Trophoblast cell (in vitro differentiated cells and primary cell): ENCODE data around the gene CDK15. TPM values are rescaled to one million over a fixed set of nuclear protein-coding genes. Genes with fewer than 3 reads are reported as not detected.

Experiments
- DNase-seq, 2 donors: peaks; one replicate each; pipeline ENCODE4 v3.0.0-alpha.2; 2016
- H2AFZ ChIP-seq: 2 replicates; pipeline ENCODE4 v1.6.1; 2013; ENCODE audit warnings: low read length, moderate library complexity, mild to moderate bottlenecking; ENCODE audit not compliant: insufficient read depth, poor library complexity
- H2AK5ac ChIP-seq: 2 replicates; pipeline ENCODE4 v1.6.1; 2013; ENCODE audit warnings: mild to moderate bottlenecking, low read length
- H2BK120ac ChIP-seq: 2 replicates; pipeline ENCODE4 v1.6.1; 2013; ENCODE audit warnings: low read length, mild to moderate bottlenecking, moderate library complexity; ENCODE audit not compliant: insufficient read depth, poor library complexity
- H2BK12ac ChIP-seq: 2 replicates; pipeline ENCODE4 v1.6.1; 2013; ENCODE audit warnings: mild to moderate bottlenecking, low read length, moderate library complexity
- H2BK5ac ChIP-seq: 2 replicates; pipeline ENCODE4 v1.6.1; 2013; ENCODE audit warnings: low read length, low read depth, moderate library complexity, mild to moderate bottlenecking; ENCODE audit not compliant: poor library complexity
- H3K14ac ChIP-seq: 2 replicates; pipeline ENCODE4 v1.6.1; 2013; ENCODE audit warnings: mild to moderate bottlenecking, low read length
- H3K18ac ChIP-seq: 2 replicates; pipeline ENCODE4 v1.6.1; 2013; ENCODE audit warnings: mild to moderate bottlenecking, low read length
- H3K23ac ChIP-seq: 2 replicates; pipeline ENCODE4 v1.6.1; 2013; ENCODE audit warnings: low read length
- H3K27ac ChIP-seq: 2 replicates; pipeline ENCODE4 v1.5.1; 2013; ENCODE audit warnings: low read depth, mild to moderate bottlenecking, inconsistent platforms, low read length, moderate library complexity
- H3K27me3 ChIP-seq: 2 replicates; pipeline ENCODE4 v1.6.1; 2013; ENCODE audit warnings: inconsistent platforms, mild to moderate bottlenecking, low read length, moderate library complexity; ENCODE audit not compliant: insufficient read depth
- H3K36me3 ChIP-seq, 2 experiments: 1 replicate in 1 of 2; 2 replicates in 1 of 2; pipeline ENCODE4 v1.6.1; 2013; ENCODE audit warnings: low read length in 2 of 2, mild to moderate bottlenecking in 2 of 2, moderate library complexity in 1 of 2; ENCODE audit not compliant: insufficient read depth in 2 of 2, control insufficient read depth in 1 of 2
- H3K4ac ChIP-seq: 2 replicates; pipeline ENCODE4 v1.6.1; 2013; ENCODE audit warnings: low read depth, mild to moderate bottlenecking, low read length, moderate library complexity
- H3K4me1 ChIP-seq, 2 experiments: 1 replicate in 1 of 2; 2 replicates in 1 of 2; pipeline ENCODE4 v1.6.1; 2013; ENCODE audit warnings: low read length in 2 of 2, mild to moderate bottlenecking in 2 of 2, moderate library complexity in 1 of 2; ENCODE audit not compliant: insufficient read depth in 2 of 2, control insufficient read depth in 1 of 2
- H3K4me2 ChIP-seq: 2 replicates; pipeline ENCODE4 v1.6.1; 2013; ENCODE audit warnings: inconsistent platforms, mild to moderate bottlenecking, low read length, moderate library complexity
- H3K4me3 ChIP-seq: 2 replicates; pipeline ENCODE4 v1.5.1; 2013; ENCODE audit warnings: mild to moderate bottlenecking, low read depth, low read length, inconsistent platforms
- H3K79me1 ChIP-seq: one replicate; pipeline ENCODE4 v1.6.1; 2013; ENCODE audit warnings: low read length
- H3K79me2 ChIP-seq: 2 replicates; pipeline ENCODE4 v1.6.1; 2013; ENCODE audit warnings: low read length, mild to moderate bottlenecking; ENCODE audit not compliant: control insufficient read depth, insufficient read depth, poor library complexity
- H3K9ac ChIP-seq: 2 replicates; pipeline ENCODE4 v1.6.1; 2013; ENCODE audit warnings: mild to moderate bottlenecking, low read length
- H3K9me3 ChIP-seq: 2 replicates; pipeline ENCODE4 v1.6.1; 2013; ENCODE audit warnings: low read depth, mild to moderate bottlenecking, control low read depth, inconsistent platforms, low read length; ENCODE audit not compliant: insufficient read depth
- H4K12ac ChIP-seq: 2 replicates; pipeline ENCODE4 v1.6.1; 2013; ENCODE audit warnings: low read depth, mild to moderate bottlenecking, low read length, moderate library complexity
- H4K8ac ChIP-seq: 2 replicates; pipeline ENCODE4 v1.6.1; 2013; ENCODE audit warnings: low read depth, mild to moderate bottlenecking, low read length, moderate library complexity
- H4K91ac ChIP-seq: one replicate; pipeline ENCODE4 v1.6.1; 2013; ENCODE audit warnings: low read depth, mild to moderate bottlenecking, low read length, moderate library complexity
- WGBS: extraction: QIAGEN DNeasy Blood & Tissue Kit; methylation state at CpG from one replicate; pipeline ENCODE4 v1.1.7; 2013; ENCODE audit warnings: missing lambda C conversion rate; ENCODE audit not compliant: insufficient read length, insufficient coverage; ENCODE audit errors: extremely low coverage; 5-methylcytosine and 5-hydroxymethylcytosine counted together
- polyA plus RNA-seq: library from polyadenylated mRNA; stranded (reverse); fragments of 200-250 nt; gene quantifications from 2 replicates; pipeline ENCODE4 v1.2.3, GENCODE V29; 2013

The CDK15 gene
- polyA plus RNA-seq: 0.01 and 0.03 TPM in 2 replicates

DNA sequence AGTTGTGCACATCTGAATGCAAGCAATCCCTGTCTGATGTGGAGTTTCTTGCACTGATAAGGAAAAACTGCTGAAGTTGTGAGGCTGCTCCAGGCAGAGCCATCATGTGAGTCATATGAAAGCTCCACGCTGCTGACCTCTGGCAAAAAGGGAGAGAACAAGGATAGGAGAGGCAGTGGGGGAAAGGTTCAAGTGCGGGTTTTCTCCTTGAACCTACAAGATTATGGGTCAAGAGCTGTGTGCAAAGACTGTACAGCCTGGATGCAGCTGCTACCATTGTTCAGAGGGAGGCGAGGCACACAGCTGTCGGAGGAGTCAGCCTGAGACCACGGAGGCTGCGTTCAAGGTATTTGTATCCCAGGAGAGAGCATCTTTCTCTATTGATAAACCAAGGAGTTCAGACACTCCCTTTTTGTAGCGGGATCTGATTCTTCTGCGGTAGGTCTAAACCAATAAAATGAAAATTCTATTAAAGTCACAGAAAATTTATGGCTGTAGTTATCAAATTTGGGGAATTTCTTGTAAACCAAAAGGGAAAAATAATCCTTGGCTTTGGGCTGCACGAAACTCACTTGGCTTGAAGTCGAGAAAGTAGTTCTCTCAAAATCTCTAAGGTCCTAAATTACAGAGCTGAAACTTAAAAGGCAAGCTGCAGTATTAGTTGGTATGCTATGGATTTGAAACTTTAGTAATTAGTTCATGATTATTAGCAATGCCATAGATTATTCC lies at the start of gene CDK15:
Gene CDK15 (plus strand): TSS at position 96 of the 729 bp plus-strand sequence. CDS start 128 bp downstream, at position 224.
- Histone ChIP-seq H3K18ac (no peak within 1 kb of the TSS), H2BK12ac (no peak within 1 kb of the TSS), H4K12ac (no peak within 1 kb of the TSS), H2BK120ac (no peak within 1 kb of the TSS), H3K36me3 (no peaks in the 10 kb centered on the region), H2AFZ (no peak within 1 kb of the TSS), H3K4me2 (no peak within 1 kb of the TSS), H3K79me1 (no peaks in the 10 kb centered on the region), H3K4me1 (peaks cover 6 to 14% of the 10 kb centered on the region in 2 experiments), H4K8ac (no peak within 1 kb of the TSS), H3K27ac (no peak within 1 kb of the TSS), H2AK5ac (no peak within 1 kb of the TSS), H3K27me3 (no peaks in the 10 kb centered on the region), H3K4me3 (no peak within 1 kb of the TSS), H3K9ac (no peak within 1 kb of the TSS), H3K9me3 (no peaks in the 10 kb centered on the region), H2BK5ac (no peak within 1 kb of the TSS), H3K23ac (no peak within 1 kb of the TSS), H3K14ac (no peak within 1 kb of the TSS), H3K79me2 (no peaks in the 10 kb centered on the region), H4K91ac (no peak within 1 kb of the TSS), H3K4ac (no peak within 1 kb of the TSS)
- no CpG with 5 or more reads among the region's 10 CpGs for WGBS
- peak in 1 of 2 donors; percentile 48 for DNase-seq

DNA sequence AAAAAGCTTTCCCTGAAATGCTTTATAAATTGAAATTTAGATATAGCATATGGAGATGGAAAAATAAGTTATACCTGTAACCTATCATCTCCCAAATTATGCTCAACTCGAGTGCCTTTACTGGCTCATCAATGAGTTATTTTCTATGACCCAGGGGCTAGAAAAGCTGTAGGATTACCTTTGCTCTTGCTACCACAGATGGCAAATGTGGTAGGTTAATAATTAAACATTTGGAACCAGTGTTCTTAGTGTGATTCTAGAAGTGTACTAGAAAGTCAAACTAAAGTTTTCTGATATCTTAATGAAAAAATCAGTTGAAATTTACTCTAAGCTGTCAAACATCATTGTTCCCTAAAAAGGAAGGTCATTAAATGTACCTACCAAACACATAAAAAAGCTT lies 48.1 kb upstream of the CDK15 start:
- H3K9me3 ChIP-seq: no peaks in the 10 kb centered on the region
- no peak overlapping the region for H2BK120ac ChIP-seq
- H3K18ac ChIP-seq: no peak overlapping the region
- no peak overlapping the region for H4K12ac ChIP-seq
- H3K36me3 ChIP-seq: peaks cover 16 to 25% of the 10 kb centered on the region in 2 experiments
- H3K9ac ChIP-seq: no peak overlapping the region
- no CpG with 5 or more reads among the region's 1 CpG for WGBS
- H3K4me2 ChIP-seq: no peak overlapping the region
- no peaks in the 10 kb centered on the region for H3K27me3 ChIP-seq
- H2BK12ac ChIP-seq: no peak overlapping the region
- H3K14ac ChIP-seq: no peak overlapping the region
- no peak overlapping the region for H2BK5ac ChIP-seq
- no peaks in the 10 kb centered on the region for H3K79me1 ChIP-seq
- no peak overlapping the region for H3K27ac ChIP-seq
- no peak overlapping the region for H3K4ac ChIP-seq
- H3K79me2 ChIP-seq: no peaks in the 10 kb centered on the region
- peaks cover 0 to 4% of the 10 kb centered on the region in 2 experiments for H3K4me1 ChIP-seq
- H2AK5ac ChIP-seq: no peak overlapping the region
- no peak overlapping the region for H3K23ac ChIP-seq
- H4K91ac ChIP-seq: no peak overlapping the region
- H2AFZ ChIP-seq: no peak overlapping the region
- H3K4me3 ChIP-seq: no peak overlapping the region
- no peak overlapping the region for H4K8ac ChIP-seq
- no peak for DNase-seq

GRCh38 chr2:201758873-201759272 lies 47.5 kb upstream of the CDK15 start:
- H2BK120ac ChIP-seq: no peak overlapping the region
- no peak for DNase-seq
- H3K27ac ChIP-seq: no peak overlapping the region
- no peak overlapping the region for H4K12ac ChIP-seq
- no peak overlapping the region for H2BK5ac ChIP-seq
- H3K9ac ChIP-seq: no peak overlapping the region
- peaks cover 0 to 4% of the 10 kb centered on the region in 2 experiments for H3K4me1 ChIP-seq
- H2AK5ac ChIP-seq: no peak overlapping the region
- no peak overlapping the region for H3K4me3 ChIP-seq
- H3K36me3 ChIP-seq: peaks cover 16 to 25% of the 10 kb centered on the region in 2 experiments
- no peak overlapping the region for H4K91ac ChIP-seq
- no peak overlapping the region for H4K8ac ChIP-seq
- no peak overlapping the region for H3K23ac ChIP-seq
- no peak overlapping the region for H2BK12ac ChIP-seq
- no peak overlapping the region for H2AFZ ChIP-seq
- no CpG with 5 or more reads among the region's 3 CpGs for WGBS
- no peak overlapping the region for H3K4me2 ChIP-seq
- no peak overlapping the region for H3K4ac ChIP-seq
- H3K18ac ChIP-seq: no peak overlapping the region
- H3K79me2 ChIP-seq: no peaks in the 10 kb centered on the region
- no peaks in the 10 kb centered on the region for H3K79me1 ChIP-seq
- no peaks in the 10 kb centered on the region for H3K9me3 ChIP-seq
- H3K27me3 ChIP-seq: no peaks in the 10 kb centered on the region
- no peak overlapping the region for H3K14ac ChIP-seq

GRCh38 chr2:201759567-201759966 lies 46.8 kb upstream of the CDK15 start:
- peaks cover 0 to 4% of the 10 kb centered on the region in 2 experiments for H3K4me1 ChIP-seq
- H3K18ac ChIP-seq: no peak overlapping the region
- H2AK5ac ChIP-seq: no peak overlapping the region
- H2BK12ac ChIP-seq: no peak overlapping the region
- H3K79me1 ChIP-seq: no peaks in the 10 kb centered on the region
- no peaks in the 10 kb centered on the region for H3K9me3 ChIP-seq
- H4K91ac ChIP-seq: no peak overlapping the region
- no peak overlapping the region for H3K9ac ChIP-seq
- no CpG with 5 or more reads among the region's 1 CpG for WGBS
- no peak overlapping the region for H3K4me2 ChIP-seq
- no peak overlapping the region for H2BK5ac ChIP-seq
- H3K4ac ChIP-seq: no peak overlapping the region
- no peak overlapping the region for H3K23ac ChIP-seq
- DNase-seq: no peak
- no peak overlapping the region for H2BK120ac ChIP-seq
- H4K12ac ChIP-seq: no peak overlapping the region
- H3K14ac ChIP-seq: no peak overlapping the region
- H3K4me3 ChIP-seq: no peak overlapping the region
- no peak overlapping the region for H2AFZ ChIP-seq
- no peak overlapping the region for H4K8ac ChIP-seq
- no peak overlapping the region for H3K27ac ChIP-seq
- no peaks in the 10 kb centered on the region for H3K79me2 ChIP-seq
- no peaks in the 10 kb centered on the region for H3K27me3 ChIP-seq
- peaks cover 13 to 22% of the 10 kb centered on the region in 2 experiments for H3K36me3 ChIP-seq
